Neural crest cell (in vitro differentiated cells): Measurements from ENCODE around the gene FAM174C. TPM values are rescaled to one million over a fixed set of nuclear protein-coding genes. Genes with fewer than 3 reads are reported as not detected.

ENCODE experiments used
- DNase-seq: peaks from one replicate; pipeline ENCODE4 v3.0.0; 2021; ENCODE audit warnings: low read depth, mixed read lengths, low spot score
- H3K27ac Mint-ChIP-seq: one replicate; pipeline ENCODE4 v1.8.0; 2021; ENCODE audit warnings: mild to moderate bottlenecking, mixed read lengths; ENCODE audit not compliant: unreplicated experiment
- H3K27me3 Mint-ChIP-seq: 2 replicates; pipeline ENCODE4 v1.8.0; 2021; ENCODE audit warnings: low read depth, mild to moderate bottlenecking, mixed read lengths
- H3K36me3 Mint-ChIP-seq: 2 replicates; pipeline ENCODE4 v1.8.0; 2021; ENCODE audit warnings: low read depth, mild to moderate bottlenecking, mixed read lengths
- H3K4me1 Mint-ChIP-seq: 2 replicates; pipeline ENCODE4 v1.8.0; 2021; ENCODE audit warnings: mixed read lengths
- H3K4me3 Mint-ChIP-seq: one replicate; pipeline ENCODE4 v1.8.0; 2021; ENCODE audit warnings: mild to moderate bottlenecking, mixed read lengths
- H3K9me3 Mint-ChIP-seq: 2 replicates; pipeline ENCODE4 v1.8.0; 2021; ENCODE audit warnings: mixed read lengths
- CTCF ChIP-seq: fragments of 200-600 bp; sonication (generic); conservative IDR thresholded peaks from 2 replicates; pipeline ENCODE4 v1.5.0; 2021; ENCODE audit warnings: antibody characterized with exemption, mild to moderate bottlenecking
- total RNA-seq: library from RNA; stranded (reverse); gene quantifications from 2 replicates; pipeline ENCODE4 v1.2.1, GENCODE V29; 2021

The FAM174C gene
- total RNA-seq, 1 donor from 2014 or later = 36.6 TPM

GRCh38 chr19:1248786-1249297 is 26.5 kb upstream of the FAM174C start:
- peaks cover 4% of the 10 kb centered on the region for H3K4me1 Mint-ChIP-seq
- peak; percentile 83 for DNase-seq

GRCh38 chr19:1249298-1249989 is 25.9 kb upstream of the FAM174C start:
- DNase-seq = peak; percentile 80
- H3K9me3 Mint-ChIP-seq = no peaks in the 10 kb centered on the region
- peaks cover 7% of the 10 kb centered on the region for H3K36me3 Mint-ChIP-seq
- peak overlapping the region; percentile 81 for H3K27ac Mint-ChIP-seq
- peak overlapping the region; percentile 95 for H3K4me3 Mint-ChIP-seq
- peaks cover 3% of the 10 kb centered on the region for H3K4me1 Mint-ChIP-seq
- H3K27me3 Mint-ChIP-seq = peaks cover 8% of the 10 kb centered on the region
- no peak for TF ChIP-seq CTCF

More at GRCh38 chr19:1248786-1249297, 26.5 kb upstream of the FAM174C start:
- H3K4me3 Mint-ChIP-seq = peak overlapping the region; percentile 83
- peaks cover 7% of the 10 kb centered on the region for H3K36me3 Mint-ChIP-seq
- peak; percentile 86 for TF ChIP-seq CTCF
- H3K9me3 Mint-ChIP-seq = no peaks in the 10 kb centered on the region
- peak overlapping the region; percentile 94 for H3K27ac Mint-ChIP-seq
- H3K27me3 Mint-ChIP-seq = peaks cover 8% of the 10 kb centered on the region

- Mint-ChIP-seq H3K9me3 (no peaks in the 10 kb centered on the region), H3K27ac (no peak overlapping the region), H3K36me3 (peaks cover 12% of the 10 kb centered on the region), H3K4me3 (peak overlapping the region; percentile 95), H3K27me3 (peaks cover 6% of the 10 kb centered on the region), H3K4me1 (no peaks in the 10 kb centered on the region)
- TF ChIP-seq CTCF = no peak
- no peak for DNase-seq
These were observed 25.3 kb upstream of the FAM174C start for GRCh38 chr19:1249990-1250436.

- peak overlapping the region; percentile 93 for H3K4me3 Mint-ChIP-seq
- peaks cover 12% of the 10 kb centered on the region for H3K36me3 Mint-ChIP-seq
- H3K27ac Mint-ChIP-seq = peak overlapping the region; percentile 98
- H3K27me3 Mint-ChIP-seq = peaks cover 6% of the 10 kb centered on the region
- DNase-seq = peak; percentile 83
- H3K4me1 Mint-ChIP-seq = no peaks in the 10 kb centered on the region
- no peaks in the 10 kb centered on the region for H3K9me3 Mint-ChIP-seq
- TF ChIP-seq CTCF = no peak
These were observed 24.7 kb upstream of the FAM174C start for GRCh38 chr19:1250437-1251260.

- Mint-ChIP-seq H3K27me3 (peaks cover 6% of the 10 kb centered on the region), H3K4me3 (peak overlapping the region; percentile 93), H3K4me1 (no peaks in the 10 kb centered on the region), H3K36me3 (peaks cover 12% of the 10 kb centered on the region), H3K27ac (peak overlapping the region; percentile 98), H3K9me3 (no peaks in the 10 kb centered on the region)
- TF ChIP-seq CTCF = no peak
- DNase-seq = no peak
These were observed 23.8 kb upstream of the FAM174C start for GRCh38 chr19:1251330-1252220.
